CD4-positive, alpha-beta T cell (primary cell): Measurements from ENCODE around the gene IRS1. TPM values are rescaled to one million over a fixed set of nuclear protein-coding genes. Genes with fewer than 3 reads are reported as not detected.

ENCODE experiments used
- ATAC-seq: fragments of 200-7000 bp; cut with Tn5 transposase; one replicate; pipeline ENCODE4 v1.10.0; 2022; ENCODE audit warnings: mild to moderate bottlenecking; ENCODE audit not compliant: poor library complexity
- CTCF ChIA-PET: fragments of 350-600 bp; sonication (Branson Sonifier 250); formaldehyde crosslinking; loops from one replicate; lab custom pipeline; 2021; ENCODE audit warnings: antibody characterized with exemption, inconsistent platforms; lab: Charles Lee
- POLR2A ChIA-PET: fragments of 350-600 bp; sonication (Branson Sonifier 250); formaldehyde crosslinking; loops from one replicate; lab custom pipeline; 2021; ENCODE audit warnings: antibody characterized with exemption, inconsistent platforms; lab: Charles Lee
- DNase-seq, 14 experiments: peaks; one replicate each; pipeline ENCODE4 v3.0.0-alpha.2; 2013 to 2020; ENCODE audit warnings: mixed read lengths in 2 of 14
- H3K27ac ChIP-seq, 2 donors: one replicate each; pipeline versions ENCODE4 v1.5.1 to v1.7.0; 2013; ENCODE audit warnings: low read length in 2 of 2, low read depth in 1 of 2, mild to moderate bottlenecking in 1 of 2
- H3K27me3 ChIP-seq, 2 experiments: 1 replicate in 1 of 2; 2 replicates in 1 of 2; pipeline versions ENCODE4 v1.6.1 to v1.7.0; 2013; ENCODE audit warnings: low read length in 2 of 2, control low read depth in 1 of 2, mild to moderate bottlenecking in 1 of 2, moderate library complexity in 1 of 2; ENCODE audit not compliant: insufficient read depth in 2 of 2, control insufficient read depth in 1 of 2
- H3K36me3 ChIP-seq: one replicate; pipeline ENCODE4 v1.6.1; 2013; ENCODE audit warnings: low read length, control low read depth; ENCODE audit not compliant: insufficient read depth
- H3K4me1 ChIP-seq: one replicate; pipeline ENCODE4 v1.6.1; 2013; ENCODE audit warnings: low read length, control low read depth; ENCODE audit not compliant: insufficient read depth
- H3K4me3 ChIP-seq: one replicate; pipeline ENCODE4 v1.5.1; 2013; ENCODE audit warnings: mild to moderate bottlenecking, low read length, moderate library complexity
- H3K9me3 ChIP-seq, 2 experiments: 1 replicate in 1 of 2; 2 replicates in 1 of 2; pipeline versions ENCODE4 v1.6.1 to v1.7.0; 2013; ENCODE audit warnings: low read length in 2 of 2, mild to moderate bottlenecking in 2 of 2, control low read depth in 1 of 2, moderate library complexity in 1 of 2; ENCODE audit not compliant: control insufficient read depth in 1 of 2, insufficient read depth in 1 of 2
- H3K27ac Mint-ChIP-seq: one replicate; pipeline ENCODE4 v1.8.0; 2020; ENCODE audit warnings: mixed read lengths
- H3K27me3 Mint-ChIP-seq: one replicate; pipeline ENCODE4 v1.8.0; 2021; ENCODE audit warnings: mixed read lengths
- H3K36me3 Mint-ChIP-seq: one replicate; pipeline ENCODE4 v1.8.0; 2021; ENCODE audit warnings: low read depth, mixed read lengths
- H3K4me1 Mint-ChIP-seq: one replicate; pipeline ENCODE4 v1.8.0; 2021; ENCODE audit warnings: low read depth, mixed read lengths
- H3K4me3 Mint-ChIP-seq: one replicate; pipeline ENCODE4 v1.8.0; 2020; ENCODE audit warnings: mild to moderate bottlenecking, mixed read lengths
- H3K9me3 Mint-ChIP-seq: one replicate; pipeline ENCODE4 v1.8.0; 2020; ENCODE audit warnings: mixed read lengths
- intact Hi-C, 2 experiments: fragments of 100-400 bp; cut with DNase I in 1 of 2; cut with micrococcal nuclease in 1 of 2; formaldehyde crosslinking; loops; one replicate each; pipeline versions ENCODE4 v1.15.1 to v1.9.0; 2023 to 2025; cut with DNase I, micrococcal nuclease
- total RNA-seq, 174 experiments: library from RNA in 2 of 174; stranded (reverse) in 2 of 174; gene quantifications; one replicate each; pipeline ENCODE4 v1.2.3 and lab custom pipeline; 2021 to 2026
- TF ChIP-seq, protein P1 (sequence below): fragments of 200-600 bp; IDR thresholded peaks from one replicate; pipeline ENCODE4 v1.8.0; 2022; ENCODE audit warnings: antibody characterized with exemption, mild to moderate bottlenecking

IRS1 gene
- total RNA-seq, 2 experiments from 2014 or later, result 2.9 TPM

DNA sequence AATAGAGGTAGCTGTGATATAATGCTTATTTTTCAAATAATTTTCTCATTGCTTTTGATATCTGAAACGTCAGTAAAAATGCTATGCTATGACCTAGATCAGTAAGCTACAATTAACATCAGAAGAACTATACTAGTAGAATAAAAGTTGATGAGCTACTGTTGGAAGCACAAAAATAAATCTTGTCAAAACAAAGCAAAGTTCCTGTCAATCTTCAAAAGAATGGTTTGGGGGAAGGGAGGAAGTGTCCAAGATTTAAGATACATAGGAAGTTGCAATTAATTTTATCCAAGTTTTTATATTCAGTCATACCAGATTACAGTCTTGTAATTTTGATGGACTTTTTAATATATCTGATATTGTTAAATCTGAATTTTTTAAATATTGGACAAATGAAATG lies 19.2 kb downstream of the IRS1 start:
- Mint-ChIP-seq H3K27me3 (no peaks in the 10 kb centered on the region), H3K27ac (no peak overlapping the region), H3K9me3 (no peaks in the 10 kb centered on the region), H3K36me3 (no peaks in the 10 kb centered on the region), H3K4me1 (no peaks in the 10 kb centered on the region), H3K4me3 (no peak overlapping the region)
- TF ChIP-seq, protein P1, sequence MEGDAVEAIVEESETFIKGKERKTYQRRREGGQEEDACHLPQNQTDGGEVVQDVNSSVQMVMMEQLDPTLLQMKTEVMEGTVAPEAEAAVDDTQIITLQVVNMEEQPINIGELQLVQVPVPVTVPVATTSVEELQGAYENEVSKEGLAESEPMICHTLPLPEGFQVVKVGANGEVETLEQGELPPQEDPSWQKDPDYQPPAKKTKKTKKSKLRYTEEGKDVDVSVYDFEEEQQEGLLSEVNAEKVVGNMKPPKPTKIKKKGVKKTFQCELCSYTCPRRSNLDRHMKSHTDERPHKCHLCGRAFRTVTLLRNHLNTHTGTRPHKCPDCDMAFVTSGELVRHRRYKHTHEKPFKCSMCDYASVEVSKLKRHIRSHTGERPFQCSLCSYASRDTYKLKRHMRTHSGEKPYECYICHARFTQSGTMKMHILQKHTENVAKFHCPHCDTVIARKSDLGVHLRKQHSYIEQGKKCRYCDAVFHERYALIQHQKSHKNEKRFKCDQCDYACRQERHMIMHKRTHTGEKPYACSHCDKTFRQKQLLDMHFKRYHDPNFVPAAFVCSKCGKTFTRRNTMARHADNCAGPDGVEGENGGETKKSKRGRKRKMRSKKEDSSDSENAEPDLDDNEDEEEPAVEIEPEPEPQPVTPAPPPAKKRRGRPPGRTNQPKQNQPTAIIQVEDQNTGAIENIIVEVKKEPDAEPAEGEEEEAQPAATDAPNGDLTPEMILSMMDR, result no peak
- DNase-seq (no peak), ATAC-seq (no peak)
- peaks cover 13% of the 10 kb centered on the region for H3K4me1 ChIP-seq
- POLR2A ChIA-PET, result no interaction called here
- intact Hi-C loops, result no loop called here
- H3K9me3 ChIP-seq, result no peaks in the 10 kb centered on the region
- no peaks in the 10 kb centered on the region for H3K27me3 ChIP-seq
- H3K27ac ChIP-seq, result no peak overlapping the region
- CTCF ChIA-PET, result no interaction called here
- H3K4me3 ChIP-seq, result no peak overlapping the region
- H3K36me3 ChIP-seq, result no peaks in the 10 kb centered on the region

DNA sequence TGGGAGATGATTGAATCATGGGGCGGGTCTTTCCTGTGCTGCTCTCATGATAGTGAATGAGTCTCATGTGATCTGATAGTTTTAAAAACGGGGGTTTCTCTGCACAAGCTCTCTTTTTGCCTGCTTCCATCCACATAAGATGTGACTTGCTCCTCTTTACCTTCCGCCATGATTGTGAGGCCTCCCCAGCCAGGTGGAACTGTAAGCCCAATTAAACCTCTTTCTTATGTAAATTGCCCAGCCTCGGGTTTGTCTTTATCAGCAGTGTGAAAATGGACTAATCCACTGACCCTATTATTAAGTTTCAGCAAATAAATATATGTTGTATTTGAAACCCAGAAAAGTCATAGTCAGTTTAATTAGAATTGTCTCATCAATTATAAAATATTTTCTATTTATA lies 22.0 kb downstream of the IRS1 start:
- no peaks in the 10 kb centered on the region for H3K27me3 ChIP-seq
- ATAC-seq, result no peak
- intact Hi-C loops, result no loop called here
- DNase-seq, result no peak
- no peak overlapping the region for H3K27ac ChIP-seq
- ChIA-PET POLR2A (no interaction called here), CTCF (no interaction called here)
- Mint-ChIP-seq H3K27ac (no peak overlapping the region), H3K4me3 (no peak overlapping the region), H3K36me3 (no peaks in the 10 kb centered on the region), H3K27me3 (no peaks in the 10 kb centered on the region), H3K9me3 (peaks cover 5% of the 10 kb centered on the region), H3K4me1 (peaks cover 13% of the 10 kb centered on the region)
- H3K9me3 ChIP-seq, result no peaks in the 10 kb centered on the region
- peaks cover 15% of the 10 kb centered on the region for H3K4me1 ChIP-seq
- TF ChIP-seq, protein P1, result no peak
- H3K36me3 ChIP-seq, result no peaks in the 10 kb centered on the region
- no peak overlapping the region for H3K4me3 ChIP-seq

DNA sequence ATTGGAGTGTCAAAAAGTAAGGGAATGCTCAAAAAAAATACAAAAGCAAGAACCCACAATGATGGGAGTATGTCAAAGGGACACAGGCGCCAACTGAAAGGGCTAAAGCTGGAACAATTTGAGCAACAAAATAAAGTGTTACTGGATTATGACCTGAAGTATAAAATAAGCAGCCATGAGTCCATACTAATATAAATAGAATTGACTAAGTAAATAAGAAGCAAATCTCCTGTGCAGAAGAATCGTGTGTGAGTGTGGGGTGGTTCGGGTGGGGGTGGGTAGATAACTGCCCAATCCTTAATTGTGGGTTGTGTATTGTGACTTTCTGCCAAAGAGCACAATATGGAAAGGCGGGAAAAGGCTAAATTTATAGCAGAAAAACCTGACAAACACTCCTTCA lies 23.5 kb downstream of the IRS1 start:
- no peaks in the 10 kb centered on the region for H3K36me3 ChIP-seq
- H3K4me1 Mint-ChIP-seq, result peaks cover 24% of the 10 kb centered on the region
- ATAC-seq, result no peak
- intact Hi-C loops, result no loop called here
- ChIA-PET POLR2A (no interaction called here), CTCF (no interaction called here)
- TF ChIP-seq, protein P1, result no peak
- no peak overlapping the region for H3K27ac Mint-ChIP-seq
- no peaks in the 10 kb centered on the region for H3K9me3 ChIP-seq
- no peak overlapping the region for H3K27ac ChIP-seq
- no peaks in the 10 kb centered on the region for H3K27me3 Mint-ChIP-seq
- H3K9me3 Mint-ChIP-seq, result peaks cover 5% of the 10 kb centered on the region
- H3K36me3 Mint-ChIP-seq, result no peaks in the 10 kb centered on the region
- H3K4me3 Mint-ChIP-seq, result no peak overlapping the region
- peaks cover 5% of the 10 kb centered on the region for H3K4me1 ChIP-seq
- H3K27me3 ChIP-seq, result no peaks in the 10 kb centered on the region
- no peak overlapping the region for H3K4me3 ChIP-seq
- no peak for DNase-seq
